Measurements from ENCODE around the gene IRF2BP2.
"Not testable (repeated sequence)": the region's sequence is repeated elsewhere in the genome, so short reads cannot be mapped to it uniquely, and the experiment has no call there.

The IRF2BP2 gene

DNA sequence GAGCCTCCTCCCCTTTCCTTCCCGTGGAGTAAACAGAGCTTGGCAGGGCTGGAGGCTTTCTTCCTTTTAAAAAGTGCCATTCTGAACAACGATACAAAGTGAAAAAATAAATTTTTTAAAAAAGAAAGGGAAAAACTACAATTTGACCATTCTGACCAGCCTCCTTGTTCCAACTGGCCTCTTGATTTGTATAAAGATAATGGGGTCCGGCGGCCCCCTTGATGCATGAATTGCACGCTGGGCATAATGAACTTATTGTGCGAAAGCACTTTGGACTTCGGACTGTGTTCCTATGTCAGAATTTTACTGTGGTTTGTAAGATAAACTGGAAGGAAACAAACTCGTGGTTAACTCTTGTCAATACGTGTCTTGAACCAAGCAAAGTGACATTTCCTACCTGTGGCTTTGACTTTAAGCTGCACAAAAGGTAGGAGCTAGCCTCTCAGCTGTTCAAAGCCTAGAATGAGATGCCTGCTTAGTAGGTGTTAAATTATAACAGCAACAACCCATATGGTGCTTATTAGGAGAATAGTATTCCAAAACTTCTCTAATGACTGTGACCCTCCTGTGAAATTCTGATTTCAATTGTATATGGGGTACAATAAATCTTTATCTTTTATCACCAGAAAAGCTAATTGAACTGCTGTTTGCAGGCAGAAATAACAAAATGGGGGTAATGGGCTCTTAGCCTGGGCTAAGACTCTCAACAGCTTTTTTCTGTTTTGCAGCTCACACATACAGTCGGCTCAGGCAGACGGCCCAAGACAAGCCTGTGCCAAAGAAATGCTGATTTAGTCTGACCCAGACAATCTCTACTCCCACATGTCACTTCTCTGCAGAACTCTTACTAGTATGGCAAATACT is 9.3 kb downstream of the IRF2BP2 start:
- no peak for FAIRE-seq

- no peak for FAIRE-seq
Measured at GRCh38 chr1:234599617-234600417, 10.2 kb downstream of the IRF2BP2 start.

DNA sequence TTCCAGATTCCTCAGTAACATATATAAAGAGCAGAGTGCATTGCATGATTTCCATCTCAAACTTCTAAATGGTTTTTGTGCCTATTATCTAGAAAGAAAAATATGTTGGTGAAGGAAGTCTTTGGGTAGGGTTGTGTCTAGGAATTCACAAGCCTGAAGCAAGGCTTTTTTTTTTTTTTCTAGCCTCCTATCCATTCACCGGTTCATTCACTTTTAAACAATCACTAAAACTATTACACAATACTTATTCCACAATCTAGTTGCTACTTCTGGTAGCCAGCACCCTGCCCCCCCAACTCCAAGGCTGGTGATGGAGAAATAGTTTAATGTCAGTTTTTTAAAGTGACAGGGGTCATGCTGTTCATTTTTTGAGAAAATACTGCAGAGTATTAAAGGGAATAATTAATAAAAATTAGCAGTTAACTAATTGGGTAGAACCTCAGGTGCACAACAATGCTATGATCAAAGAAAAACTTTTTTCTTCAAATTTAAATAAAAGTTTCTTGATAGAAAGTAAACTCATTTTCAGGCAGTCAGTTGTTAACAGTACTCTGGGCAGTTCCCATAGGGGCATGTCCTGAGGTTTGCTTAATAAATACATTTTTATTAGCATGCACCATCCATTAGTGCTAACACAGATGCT is 10.9 kb downstream of the IRF2BP2 start:
- peak; percentile 70 for FAIRE-seq

- no peak for FAIRE-seq
Measured at GRCh38 chr1:234597894-234598293, 12.1 kb downstream of the IRF2BP2 start.

DNA sequence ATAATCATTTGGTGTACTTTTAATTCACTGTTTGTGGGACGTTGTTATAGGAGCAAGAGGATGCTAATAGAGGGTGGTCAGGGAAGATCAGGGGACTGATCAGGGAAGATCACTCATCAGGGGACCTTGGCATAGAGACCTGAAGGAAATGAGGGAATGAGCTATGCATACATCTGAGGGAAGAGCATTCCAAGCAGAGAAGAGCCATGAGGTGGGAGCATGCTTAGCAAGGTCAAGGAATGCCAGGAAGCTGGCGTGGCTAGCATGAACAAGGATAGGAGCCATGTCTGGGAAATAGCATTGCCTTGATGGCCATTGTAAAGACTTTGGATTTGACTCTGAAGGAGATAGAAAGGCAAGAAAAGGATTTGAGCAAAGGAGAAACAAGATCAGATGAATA is 14.1 kb downstream of the IRF2BP2 start:
- no peak for FAIRE-seq

- FAIRE-seq: not testable (repeated sequence)
Measured at GRCh38 chr1:234594575-234594974, 15.4 kb downstream of the IRF2BP2 start.

- no peak for FAIRE-seq
Measured at GRCh38 chr1:234593771-234594504, 16.0 kb downstream of the IRF2BP2 start.

GRCh38 chr1:234593109-234593508 is 16.9 kb downstream of the IRF2BP2 start:
- FAIRE-seq: no peak

GRCh38 chr1:234592240-234592639 is 17.7 kb downstream of the IRF2BP2 start:
- FAIRE-seq: no peak

DNA sequence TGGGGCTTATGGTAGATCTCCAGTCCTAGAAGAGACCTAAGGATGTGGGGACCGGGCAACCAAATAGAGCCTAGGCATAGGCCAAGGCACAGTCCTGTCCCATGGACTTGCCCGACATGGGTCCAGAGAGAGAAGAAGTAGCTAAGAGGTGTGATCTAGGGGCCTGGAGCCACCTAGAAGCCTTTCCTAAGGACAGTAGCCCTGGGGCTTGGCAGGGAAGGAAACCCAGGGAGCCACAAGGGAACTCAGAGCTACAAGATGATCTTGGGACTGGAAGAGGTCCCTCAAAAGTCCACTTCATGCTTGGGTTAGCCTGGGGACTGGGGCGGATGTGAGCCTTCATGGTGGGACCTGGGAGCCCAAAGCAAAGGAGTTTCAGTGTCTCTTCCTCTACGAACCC is 18.8 kb downstream of the IRF2BP2 start:
- FAIRE-seq: no peak

DNA sequence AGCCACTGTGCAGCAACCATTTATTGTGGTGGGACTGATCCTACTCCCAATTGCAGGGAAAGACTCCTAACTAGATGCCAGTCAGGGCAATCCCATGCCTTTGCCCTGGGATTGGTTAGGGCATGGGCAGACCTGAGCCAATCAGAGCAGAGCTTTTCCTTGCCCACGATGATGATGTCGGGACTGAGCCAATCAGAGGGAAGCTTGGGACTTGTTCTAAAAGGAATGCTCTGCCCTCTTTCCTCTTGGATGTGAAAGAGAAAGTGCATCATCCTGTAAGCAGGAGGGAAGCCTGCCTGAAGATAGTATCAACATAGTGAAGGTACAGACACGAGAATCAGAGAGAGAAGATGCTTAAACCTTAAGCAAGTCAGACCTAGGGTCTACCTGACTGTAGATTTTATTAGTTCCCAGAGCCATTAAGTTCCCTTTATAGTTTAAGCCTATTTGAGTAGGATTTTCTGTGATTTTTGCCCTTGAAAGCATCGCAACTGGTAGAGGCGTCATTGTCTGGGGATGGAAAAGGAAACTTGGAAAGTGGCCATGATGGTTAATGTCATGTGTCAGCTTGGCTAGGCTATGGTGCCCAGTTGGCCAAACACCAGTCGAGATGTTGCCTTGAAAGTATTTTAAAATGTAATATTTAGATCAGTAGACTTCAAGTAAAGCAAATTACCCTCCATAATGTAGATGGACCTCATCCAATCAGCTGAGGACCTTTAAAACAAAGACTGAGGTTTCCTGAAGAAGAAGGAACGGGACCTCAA is 19.9 kb downstream of the IRF2BP2 start:
- FAIRE-seq: no peak

DNA sequence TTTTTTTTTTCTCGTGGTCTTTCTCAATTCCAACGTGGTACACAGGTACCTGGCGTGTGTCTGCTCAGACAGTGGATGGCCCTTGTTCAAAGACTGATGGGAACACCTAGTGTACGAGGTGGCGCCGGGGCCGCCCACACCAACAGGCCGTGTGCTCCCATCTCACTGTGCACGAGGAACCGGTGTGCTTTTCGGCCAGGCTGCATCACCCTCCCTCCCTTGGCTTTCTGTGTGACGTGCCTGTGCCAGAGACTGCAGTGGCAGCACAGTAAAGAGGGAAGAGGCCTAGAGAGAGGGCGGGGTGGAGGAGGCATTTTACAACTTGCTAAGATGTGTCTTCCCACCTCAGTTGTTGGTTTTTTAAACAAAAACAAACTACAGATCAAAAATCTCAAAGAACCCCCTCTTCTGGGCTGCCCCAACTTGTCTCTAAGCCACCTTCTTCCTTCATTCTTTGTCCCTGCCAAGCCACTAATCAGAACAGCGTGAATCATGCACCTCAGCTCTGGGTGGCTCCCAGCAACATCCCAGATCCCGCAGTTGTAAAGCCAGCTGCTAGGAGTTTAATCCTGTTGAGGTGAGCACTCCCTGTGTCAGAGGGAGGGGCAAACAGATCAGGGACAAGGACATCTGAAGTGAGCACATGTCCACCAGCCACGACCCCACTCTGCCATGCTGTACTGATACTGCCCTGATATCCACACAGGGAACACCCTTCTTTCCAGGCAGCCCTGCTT is 20.7 kb downstream of the IRF2BP2 start:
- no peak for FAIRE-seq

GRCh38 chr1:234588386-234588785 is 21.6 kb downstream of the IRF2BP2 start:
- FAIRE-seq: no peak

DNA sequence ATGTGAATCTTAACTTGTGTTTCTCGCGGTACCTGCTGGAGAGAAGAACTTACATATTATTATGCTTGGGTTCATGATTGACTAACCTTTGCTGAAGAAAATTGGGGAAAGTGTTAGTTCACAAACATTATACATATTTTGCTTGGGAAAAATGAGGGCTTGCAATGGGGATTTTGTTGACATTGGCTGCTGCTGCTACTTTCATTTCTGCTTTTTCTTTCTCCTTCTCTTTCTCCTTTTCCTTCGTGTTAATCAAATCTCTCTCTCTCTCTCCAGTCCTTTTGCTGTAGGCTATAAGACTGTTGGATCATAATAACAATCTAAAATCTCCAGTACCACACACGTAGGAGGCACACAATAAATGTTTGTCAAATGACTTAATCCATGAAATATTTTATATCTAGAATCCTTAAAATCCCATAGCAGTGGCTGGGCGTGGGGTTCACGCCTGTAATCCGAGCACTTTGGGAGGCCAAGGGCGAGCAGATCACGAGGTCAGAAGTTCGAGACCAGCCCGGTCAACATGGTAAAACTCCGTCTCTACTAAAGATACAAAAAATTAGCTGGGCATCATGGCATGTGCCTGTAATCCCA is 23.0 kb downstream of the IRF2BP2 start:
- no peak for FAIRE-seq

GRCh38 chr1:234586304-234586703 is 23.7 kb downstream of the IRF2BP2 start:
- FAIRE-seq: no peak

- no peak for FAIRE-seq
Measured at GRCh38 chr1:234585330-234586055, 24.5 kb downstream of the IRF2BP2 start.

GRCh38 chr1:234584926-234585325 is 25.1 kb downstream of the IRF2BP2 start:
- FAIRE-seq: no peak

GRCh38 chr1:234584420-234584805 is 25.6 kb downstream of the IRF2BP2 start:
- no peak for FAIRE-seq

DNA sequence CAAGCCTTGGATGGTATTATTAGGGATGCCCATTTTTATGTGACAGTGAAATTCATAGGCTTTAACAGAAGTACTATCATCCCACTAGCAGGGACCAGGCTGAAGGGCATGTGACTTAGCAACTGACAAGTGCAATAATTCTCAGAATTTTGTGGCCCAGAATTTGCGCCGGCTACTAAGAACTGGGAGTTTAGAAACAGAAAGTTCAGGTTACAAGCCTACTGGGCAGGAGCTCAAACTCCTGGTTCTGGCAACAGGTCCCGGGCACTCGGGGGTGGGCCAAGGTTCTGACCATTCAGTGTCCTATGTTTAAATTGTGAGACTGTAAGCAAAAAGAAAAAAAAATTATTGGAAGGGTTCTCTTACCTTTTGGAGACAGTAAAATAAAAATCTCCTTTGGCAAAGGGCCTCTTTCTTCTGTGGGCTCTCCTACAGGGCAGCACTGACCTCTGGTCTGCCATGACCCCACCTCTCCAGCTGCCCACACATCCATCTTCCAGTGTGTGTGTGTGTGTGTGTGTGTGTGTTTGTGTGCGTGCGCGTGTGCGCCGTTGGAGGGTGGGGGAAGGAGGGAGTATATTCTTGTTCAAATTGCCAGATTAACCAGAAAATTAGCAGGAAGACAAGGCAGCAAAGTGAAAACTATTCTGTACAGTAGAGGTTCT is 26.1 kb downstream of the IRF2BP2 start:
- no peak for FAIRE-seq
